HG03565 (cell line): ENCODE data around the gene ZIC2.
"Not testable (repeated sequence)": the region's sequence is repeated elsewhere in the genome, so short reads cannot be mapped to it uniquely, and the experiment has no call there.

ENCODE experiments used
- ATAC-seq: cut with Tn5 transposase; IDR thresholded peaks from one replicate; pipeline ENCODE4 v1.9.1; 2021; ENCODE audit warnings: mild to moderate bottlenecking, moderate library complexity; ENCODE audit not compliant: unreplicated experiment

ZIC2 gene

DNA sequence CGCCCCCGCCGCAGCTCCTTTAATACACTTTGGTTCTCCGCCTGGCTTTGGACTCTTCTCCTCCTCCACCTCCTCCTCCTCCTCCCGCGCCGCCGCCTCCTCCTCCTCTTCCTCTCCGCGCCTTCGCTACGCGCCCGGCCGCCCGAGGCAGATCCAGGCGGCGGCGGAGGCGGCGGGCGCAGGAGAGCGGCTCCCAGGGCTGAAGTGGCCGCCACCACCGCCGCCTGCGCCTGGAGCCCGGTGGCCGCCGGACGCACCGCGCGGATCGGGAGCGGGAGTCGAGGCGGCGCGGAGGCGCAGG lies at the start of gene ZIC2:
ZIC2 (plus strand) TSS at position 50 of the 301 bp plus-strand sequence. CDS start 281 bp downstream, outside the sequence.
- ATAC-seq, result no peak

DNA sequence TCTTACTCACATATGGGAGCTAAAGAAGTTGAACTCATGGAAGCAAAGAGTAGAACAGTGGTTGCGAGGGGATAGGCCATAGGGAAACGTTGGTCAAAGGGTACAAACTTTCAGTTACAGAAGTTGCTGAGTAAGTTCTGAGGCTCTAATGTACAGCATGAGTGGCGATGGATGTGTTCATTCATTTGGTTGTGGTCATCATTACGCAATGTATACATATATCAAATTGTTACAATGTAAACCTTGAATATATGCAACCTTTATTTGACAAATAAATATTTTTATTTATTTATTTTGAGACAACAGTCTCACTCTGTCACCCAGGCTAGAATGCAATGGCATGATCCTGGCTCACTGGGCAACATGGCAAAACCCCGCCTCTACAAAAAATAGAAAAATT lies 48.7 kb upstream of the ZIC2 start:
- no peak for ATAC-seq

DNA sequence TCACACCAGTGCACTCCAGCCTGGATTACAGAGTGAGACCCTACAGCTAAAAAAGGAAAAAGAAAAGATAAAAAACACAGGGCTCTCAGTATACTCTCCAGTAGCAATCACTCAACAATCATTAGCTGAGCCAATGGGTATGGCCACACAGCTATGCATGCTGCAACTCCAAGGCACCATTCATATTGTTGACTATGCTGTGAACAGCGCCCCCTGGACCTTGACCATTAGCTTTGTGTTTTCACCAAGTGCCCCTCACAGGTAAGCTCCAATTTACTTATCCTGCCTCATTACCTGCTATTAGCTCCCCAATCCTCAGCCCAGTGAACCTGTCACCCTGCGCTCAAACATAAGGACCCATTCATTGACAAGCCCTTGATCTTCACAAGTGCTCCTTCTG lies 45.8 kb upstream of the ZIC2 start:
- ATAC-seq, result no peak

DNA sequence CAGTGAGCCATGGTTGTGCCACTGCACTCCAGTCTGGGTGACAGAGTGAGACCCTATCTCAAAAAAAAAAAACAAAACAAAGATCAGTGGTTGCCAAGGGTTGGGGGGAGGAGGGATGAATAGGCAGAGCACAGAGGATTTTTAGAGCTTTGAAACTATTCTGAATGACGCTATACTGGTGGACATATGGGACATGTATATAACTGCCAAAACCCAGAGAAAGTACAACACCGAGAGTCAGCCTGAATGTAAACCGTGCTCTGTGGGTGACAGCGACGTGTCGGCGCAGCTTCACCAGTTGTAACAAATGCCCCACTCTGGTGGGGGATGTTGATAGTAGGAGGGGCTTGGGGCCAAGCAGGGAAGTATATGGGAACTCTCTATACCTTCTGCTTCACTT lies 42.9 kb upstream of the ZIC2 start:
- ATAC-seq, result no peak

DNA sequence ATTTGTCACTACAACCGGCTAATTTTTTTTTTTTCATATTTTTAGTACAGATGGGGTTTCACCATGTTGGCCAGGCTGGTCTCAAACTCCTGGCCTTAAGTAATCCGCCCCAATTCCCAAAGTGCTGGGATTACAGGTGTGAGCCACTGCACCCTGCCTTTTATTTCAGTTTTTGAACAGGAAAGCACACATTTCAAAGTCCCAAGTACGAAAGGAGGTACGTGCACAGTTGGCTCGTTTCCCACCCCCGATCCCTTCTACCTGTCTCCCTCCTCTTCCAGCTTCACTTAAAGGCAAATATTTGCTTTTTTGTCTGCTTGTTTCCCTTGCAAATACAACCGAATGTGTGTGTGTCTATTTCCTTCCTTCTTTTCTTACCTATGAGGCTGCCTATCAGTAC lies 40.5 kb upstream of the ZIC2 start:
- ATAC-seq, result no peak

DNA sequence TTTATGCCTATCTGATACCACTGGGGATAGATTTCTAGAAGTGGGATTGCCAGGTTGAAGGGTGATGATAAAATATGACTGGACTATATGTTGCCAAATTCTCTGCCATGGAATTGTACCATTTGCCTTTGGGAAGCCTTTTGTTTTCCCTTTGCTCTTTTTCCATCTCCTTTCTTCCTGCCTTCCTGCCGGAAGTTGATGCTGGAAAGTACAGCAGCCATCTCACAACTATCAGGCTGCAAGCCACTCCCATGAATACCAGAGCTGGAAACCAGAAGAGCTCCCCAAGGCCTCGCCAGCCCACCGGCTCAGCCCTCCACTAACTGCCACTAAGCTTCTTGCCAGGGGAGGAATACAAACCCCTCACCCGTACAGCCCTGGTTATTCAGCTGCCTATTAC lies 39.7 kb upstream of the ZIC2 start:
- ATAC-seq, result no peak

DNA sequence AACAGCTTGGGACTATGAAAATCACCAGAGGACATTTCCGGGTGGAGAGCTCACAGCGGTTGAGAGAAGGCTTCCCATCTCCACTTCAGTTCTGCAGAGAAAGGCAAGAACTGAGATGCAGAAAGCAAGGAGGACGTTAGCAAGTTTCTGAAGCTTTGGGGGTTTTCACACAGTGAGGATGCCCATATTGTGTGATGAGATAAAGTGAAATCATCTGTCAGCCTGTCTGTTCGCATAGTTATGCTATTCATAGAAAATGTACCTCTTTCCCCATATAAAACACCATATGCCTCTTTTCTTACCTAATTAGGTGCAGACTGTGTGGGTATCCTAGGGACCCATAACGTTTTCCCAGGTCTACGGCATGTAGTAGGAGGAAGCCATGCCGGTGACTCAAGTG lies 37.5 kb upstream of the ZIC2 start:
- no peak for ATAC-seq

DNA sequence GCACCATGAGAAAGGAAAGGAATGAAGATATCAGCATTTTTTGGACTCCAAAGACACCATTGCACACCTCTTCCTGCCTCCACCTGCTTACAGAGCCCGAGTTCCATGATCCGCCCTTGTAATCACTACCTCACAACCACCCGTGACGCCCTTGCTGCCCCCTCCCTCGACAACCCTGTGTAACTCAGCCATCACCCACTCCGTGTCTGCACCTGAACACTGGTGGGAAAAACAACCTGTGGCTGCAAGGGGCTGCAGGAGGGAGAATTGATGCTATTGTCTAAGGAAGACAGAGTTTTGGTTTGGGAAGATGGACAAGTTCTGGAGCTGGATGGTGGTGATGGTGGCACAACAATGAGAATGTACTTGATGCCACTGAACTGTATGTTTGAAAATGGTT lies 37.0 kb upstream of the ZIC2 start:
- no peak for ATAC-seq

DNA sequence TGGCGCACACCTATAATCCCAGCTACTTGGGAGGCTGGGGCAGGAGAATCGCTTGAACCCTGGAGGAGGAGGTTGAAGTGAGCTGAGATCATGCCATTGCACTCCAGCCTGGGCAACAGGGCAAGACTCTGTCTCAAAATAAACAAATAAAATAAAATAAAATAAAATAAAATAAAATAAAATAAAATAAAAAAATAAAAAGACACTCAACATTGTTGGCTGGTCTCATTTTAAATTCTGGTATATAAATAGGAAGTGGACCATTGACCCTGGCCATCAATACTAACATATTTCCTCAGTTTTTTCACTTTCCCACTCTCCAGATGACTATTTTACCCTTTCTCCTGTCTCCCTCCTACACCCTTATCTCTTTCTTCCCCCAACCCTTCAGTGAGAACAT lies 36.1 kb upstream of the ZIC2 start:
- not testable (repeated sequence) for ATAC-seq

DNA sequence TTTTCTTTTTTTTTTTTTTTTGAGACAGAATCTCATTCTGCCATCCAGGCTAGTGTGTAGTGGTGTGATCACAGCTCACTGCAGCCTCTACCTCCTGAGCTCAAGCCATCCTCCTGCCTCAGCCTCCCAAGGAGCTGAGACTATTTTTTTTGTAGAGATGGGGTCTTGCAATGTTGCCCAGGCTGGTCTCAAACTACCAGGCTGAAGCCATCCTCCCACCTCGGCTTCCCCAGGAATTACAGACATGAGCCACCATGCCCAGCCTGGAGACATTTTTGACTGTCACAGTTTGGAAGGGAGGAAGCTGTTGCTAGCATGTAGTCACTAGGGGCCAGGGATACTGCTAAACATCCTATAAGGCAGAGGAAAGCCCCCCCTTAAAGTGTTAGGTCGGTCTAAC lies 33.9 kb upstream of the ZIC2 start:
- ATAC-seq, result no peak

DNA sequence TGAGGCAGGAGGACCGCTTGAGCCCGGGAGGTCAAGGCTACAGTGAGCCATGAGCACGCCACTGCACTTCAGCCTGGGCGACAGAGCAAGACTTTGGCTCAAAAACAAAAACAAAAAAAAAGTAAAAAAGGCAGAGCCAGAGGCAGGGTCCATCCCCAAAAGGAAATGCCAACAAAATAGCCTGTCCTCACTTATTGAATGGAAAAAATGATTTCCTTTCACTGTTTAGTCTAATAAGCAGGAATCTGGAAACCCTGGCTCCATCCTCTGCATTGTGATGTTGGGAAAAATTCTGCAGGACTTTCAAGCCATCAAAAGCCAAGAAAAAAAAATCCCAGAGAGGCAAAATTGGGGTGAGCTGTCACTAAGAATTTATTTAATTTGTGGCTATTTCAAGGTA lies 33.2 kb upstream of the ZIC2 start:
- no peak for ATAC-seq

DNA sequence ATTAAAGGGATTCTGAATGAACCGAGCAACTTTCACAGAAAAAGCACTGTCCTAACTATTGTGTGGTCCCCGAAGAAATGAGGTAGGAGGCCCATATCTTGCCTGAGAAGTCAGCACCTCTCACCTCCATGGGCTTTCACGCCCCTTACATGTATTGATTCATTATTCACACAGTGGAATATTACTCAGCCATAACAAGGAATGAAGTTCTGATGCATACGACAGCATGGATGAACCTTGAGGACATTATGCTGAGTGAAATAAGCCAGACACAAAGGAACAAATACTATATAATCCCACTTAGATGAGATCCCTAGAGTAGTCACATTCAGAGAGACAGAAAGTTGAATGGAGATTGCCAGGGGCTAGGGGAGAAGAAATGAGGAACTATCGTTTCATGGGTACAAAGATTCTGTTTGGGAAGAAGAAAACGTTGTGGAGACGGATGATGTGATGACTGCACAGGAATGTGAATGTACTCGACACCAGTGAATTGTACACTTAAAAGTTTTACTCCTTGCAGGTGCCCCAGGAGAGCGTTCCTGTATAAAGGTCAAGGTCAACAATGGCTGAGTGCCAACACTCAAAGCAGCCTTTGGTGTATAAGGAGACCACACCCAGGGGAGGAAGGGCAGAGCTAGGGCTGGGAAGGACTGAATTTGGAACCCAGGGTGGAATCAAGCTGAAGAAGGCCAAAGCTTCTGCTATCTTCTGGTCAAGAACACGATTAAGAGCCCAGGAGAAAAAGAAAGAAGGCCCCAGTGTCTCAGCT lies 32.5 kb upstream of the ZIC2 start:
- no peak for ATAC-seq

DNA sequence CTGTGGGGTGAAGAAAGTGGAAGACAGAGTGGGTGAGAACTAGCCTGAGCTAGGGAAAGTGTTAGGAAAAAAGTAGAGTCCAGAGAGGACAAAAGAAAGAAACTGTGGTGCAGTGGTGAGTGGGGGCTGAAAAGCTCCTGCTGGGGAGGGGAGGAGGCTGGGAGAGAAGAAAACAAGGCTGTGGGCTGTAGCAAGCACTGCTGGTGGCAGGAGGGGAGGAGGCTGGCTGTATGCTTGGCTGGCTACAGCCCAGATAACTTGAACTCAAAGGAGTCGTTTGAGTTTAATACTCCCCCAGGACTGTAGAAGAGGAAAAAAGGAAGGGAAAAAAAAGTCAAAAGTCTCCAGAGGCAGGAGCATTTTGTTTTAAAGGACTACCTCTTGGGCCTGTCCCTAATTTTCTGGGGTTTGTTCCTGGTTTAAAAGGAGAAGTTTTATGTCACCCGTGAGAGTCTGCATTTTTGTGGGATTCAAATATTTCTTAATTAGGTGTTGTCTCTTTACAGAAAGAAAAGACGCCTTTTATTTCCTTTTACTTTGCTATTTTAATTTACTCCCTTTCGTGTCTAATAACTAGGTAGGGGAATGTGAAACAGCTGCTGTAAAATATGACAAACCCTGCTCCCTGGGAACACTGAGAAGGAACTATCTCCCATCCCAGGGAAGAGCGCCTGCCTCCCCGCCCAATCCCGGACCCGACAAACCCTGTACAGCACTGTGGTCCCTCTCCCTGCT lies 31.7 kb upstream of the ZIC2 start:
- ATAC-seq, result no peak

DNA sequence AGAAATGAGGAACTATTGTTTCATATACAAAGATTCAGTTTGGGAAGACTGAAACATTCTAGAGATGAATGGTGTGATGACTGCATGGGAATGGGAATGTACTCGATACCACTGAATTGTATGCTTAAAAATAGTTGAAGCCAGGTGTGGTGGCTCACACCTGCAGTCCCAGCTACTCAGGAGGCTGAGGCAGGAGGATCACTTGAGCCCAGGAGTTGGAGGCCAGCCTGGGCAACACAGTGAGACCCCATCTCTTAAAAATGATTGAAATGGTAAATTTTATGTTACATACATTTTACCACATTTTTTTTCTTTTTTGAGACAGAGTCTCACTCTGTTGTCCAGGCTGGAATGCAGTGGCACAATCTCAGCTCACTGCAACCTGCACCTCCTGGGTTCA lies 29.9 kb upstream of the ZIC2 start:
- ATAC-seq, result not testable (repeated sequence)

DNA sequence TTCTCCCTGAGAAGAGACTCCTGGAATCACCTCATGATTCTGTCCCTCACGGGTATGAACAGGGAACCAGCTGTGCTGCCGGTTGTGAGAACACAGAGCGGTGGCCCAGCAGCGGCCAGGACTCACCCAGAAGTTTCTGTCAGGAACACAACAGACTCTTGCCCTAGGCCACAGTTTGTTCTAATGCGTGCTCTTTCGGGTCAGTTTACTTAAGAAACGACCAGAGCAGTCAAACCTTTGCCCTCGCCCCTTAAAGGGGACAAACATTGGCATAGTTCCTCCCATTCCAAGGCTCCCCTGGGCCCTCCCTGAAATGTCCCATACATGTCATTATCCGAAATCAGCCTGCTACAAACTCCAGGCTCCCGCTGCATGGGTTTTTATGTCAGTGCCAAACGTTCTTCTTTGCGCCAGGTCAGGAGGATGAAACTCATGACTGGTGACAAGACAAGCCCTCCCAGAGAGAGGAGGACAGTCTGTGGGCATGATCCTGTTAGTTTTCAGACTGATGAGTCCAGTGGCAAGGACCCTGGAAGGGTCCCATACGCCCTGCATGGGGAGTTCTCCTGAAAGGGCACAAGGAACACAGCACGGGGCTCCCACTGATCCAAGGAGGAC lies 28.3 kb upstream of the ZIC2 start:
- no peak for ATAC-seq

DNA sequence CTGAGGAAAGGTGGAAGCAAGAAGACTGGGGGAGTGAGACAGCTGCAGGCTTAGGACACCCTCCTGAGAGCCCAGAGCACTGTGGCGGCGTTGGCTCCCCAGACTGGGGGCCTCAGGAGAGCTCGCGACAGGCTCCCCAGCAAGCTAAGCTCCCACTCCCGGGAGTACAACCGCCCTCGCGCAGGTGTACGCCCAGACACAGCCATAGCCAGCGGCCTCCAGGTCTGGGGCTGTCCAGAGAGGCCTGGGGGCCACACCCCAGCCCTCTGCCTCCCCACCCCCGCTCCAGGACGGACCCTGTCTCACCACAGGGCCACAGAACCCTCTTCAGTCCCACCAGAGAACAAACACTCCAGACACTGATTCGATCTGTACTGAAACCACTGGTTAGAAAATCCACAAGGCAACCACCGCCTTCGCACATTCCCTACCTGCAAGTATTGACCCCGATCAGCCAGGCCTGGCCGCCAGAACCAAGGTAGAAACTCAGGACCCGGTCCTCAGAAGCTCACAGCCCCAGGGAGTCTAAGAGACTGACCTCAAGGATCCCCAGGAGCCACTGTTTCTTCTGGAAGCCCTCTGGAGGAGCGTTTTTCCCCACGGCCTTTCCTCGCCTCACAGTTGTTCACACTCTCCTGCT lies 26.4 kb upstream of the ZIC2 start:
- no peak for ATAC-seq

DNA sequence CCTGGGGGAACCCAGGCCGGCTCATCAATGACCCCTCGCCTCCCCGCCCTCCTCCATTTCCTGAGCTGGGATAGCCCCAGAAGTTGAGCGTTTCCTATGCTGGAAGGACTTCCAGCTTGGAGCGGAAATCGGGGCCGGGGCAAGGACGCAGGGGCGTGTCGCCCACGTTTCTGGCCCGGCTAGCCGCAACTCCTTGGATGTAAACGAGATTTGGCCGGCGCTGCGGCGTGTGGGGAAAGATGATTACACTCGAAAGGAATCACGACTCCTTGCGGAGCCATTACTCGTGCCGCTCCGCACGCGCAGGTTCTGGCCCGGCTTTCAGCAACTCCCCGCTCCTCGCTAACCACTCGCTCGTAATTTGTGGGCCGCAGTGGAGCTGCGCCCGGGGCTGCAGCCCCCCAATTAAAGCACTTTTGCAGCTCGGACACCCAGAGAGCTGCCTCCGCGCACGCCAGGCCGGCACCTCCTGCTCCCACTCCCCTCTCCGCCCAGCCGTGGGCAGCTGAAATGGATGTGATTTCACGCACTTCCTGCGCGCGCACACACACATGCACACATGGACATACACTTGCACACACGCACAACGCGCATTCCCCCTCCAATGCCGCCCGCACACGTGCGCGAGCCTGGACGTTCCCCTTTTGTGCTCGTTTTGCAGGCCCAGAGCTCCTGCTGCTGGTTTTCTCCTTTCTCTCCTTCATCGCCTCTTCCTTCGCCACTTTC lies 25.7 kb upstream of the ZIC2 start:
- no peak for ATAC-seq

DNA sequence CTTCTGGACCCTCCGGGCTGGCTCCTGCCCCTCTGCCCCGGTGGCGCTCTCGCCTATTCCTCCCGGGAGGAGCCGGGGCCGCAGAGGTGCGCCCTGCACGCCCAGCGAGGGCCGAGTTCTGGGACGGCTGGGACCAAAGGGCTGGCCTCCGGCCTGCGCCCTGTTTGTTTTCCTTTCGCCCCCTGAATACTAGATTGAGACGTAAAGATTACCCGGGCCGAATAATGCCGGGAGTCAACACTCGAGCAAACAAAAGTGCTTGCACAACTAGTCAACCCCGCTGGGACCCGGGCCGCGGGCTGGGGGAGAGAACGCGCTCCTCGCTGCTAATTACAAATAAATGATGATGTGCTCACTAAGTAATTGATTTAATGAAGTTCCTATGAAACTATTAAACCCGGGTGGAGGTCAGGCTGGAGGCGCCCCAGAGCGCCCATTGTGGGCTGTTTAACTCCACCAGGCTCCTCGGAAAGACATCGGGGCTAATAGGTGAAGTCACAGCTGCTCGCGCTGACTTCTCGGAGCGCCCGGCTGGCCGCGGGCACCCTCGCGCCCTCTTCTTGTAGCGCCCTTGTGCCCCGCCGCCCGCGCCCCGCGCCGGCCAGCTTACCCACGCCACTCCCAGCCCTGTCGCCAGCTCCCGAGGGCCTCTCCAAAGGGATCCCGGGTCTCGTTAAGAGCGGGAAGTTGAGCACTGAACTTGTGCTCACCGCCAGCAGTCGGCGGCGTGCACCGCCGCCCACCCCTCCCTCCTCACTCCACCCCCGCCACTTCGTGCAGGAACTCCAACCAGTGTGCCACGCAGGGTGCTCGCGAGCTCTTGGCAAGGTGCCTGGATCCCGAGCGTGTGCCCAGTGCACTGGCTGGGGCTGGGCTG lies 24.9 kb upstream of the ZIC2 start:
- ATAC-seq, result no peak

DNA sequence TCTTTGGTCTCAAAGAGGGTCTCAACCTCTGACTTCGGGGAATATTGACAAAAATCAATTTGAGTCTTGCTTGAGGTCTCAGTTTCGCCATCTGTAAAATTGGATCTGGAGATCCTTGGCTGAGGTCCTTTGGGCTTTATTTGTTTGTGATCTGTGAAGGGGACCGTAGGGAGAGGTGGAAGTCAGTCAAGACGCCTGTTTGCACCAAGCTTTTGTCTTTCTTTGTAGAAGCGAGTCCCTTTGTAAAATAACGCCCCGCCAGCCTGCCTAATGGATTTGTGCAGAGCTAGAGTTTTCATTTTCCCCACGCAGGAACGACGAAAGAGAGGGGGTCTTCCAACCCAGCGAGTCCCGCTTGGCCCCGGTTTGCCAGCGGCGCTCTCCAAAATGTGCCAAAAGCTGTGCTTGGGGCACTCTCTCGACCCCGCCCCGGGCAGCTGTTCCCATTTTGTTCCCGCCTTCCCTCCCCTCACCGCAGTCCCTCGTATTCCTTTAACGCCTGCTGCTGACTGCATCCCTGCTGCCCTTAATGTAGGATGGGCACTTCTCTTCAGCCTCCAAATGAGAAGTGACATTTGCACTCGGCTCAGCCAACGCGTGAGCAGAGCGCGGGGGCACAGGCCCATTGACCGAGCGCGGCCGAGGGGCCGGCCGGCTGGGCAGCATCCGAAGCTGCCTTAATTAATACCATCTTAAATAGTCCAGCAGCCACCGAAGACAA lies 23.0 kb upstream of the ZIC2 start:
- no peak for ATAC-seq

DNA sequence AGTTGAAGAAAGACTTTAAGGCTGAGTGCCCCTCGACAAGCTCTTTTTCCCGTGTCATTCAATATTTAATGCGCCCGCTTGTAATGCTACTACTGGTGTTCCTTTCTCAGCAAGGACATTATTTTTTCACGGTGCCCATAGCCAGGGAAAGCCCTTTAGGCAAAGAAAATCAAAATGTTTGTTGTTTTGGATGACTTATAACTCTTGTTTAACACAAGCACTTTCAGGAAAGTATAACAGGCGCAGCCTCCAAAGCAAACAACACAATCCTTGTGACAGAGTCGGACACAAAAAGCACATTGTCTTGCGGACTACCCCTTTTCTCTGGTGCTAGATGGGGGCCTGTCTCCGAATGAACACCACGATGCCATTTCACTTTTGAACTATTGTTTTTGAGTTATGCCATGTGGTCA lies 22.5 kb upstream of the ZIC2 start:
- ATAC-seq, result no peak
